DOHH2 (cell line): ENCODE data around the gene BTBD19.

Experiments used
- H3F3A ChIP-seq: fragments of 200-600 bp; sonication (generic), shearing (Covaris generic); 2 replicates; pipeline ENCODE4 v1.6.0; 2016; ENCODE audit warnings: antibody characterized with exemption, mild to moderate bottlenecking; ENCODE audit not compliant: control insufficient read depth, insufficient read depth
- H3K27ac ChIP-seq: fragments of 200-600 bp; sonication (generic); 2 replicates; pipeline ENCODE4 v1.5.1; 2014; ENCODE audit warnings: low read depth, mild to moderate bottlenecking, low read length, moderate library complexity
- H3K27me3 ChIP-seq: fragments of 200-600 bp; sonication (generic); 2 replicates; pipeline ENCODE4 v1.6.1; 2014; ENCODE audit warnings: mild to moderate bottlenecking, low read length, mixed read lengths; ENCODE audit not compliant: control insufficient read depth
- H3K36me3 ChIP-seq: fragments of 200-600 bp; sonication (generic); 2 replicates; pipeline ENCODE4 v1.6.1; 2014; ENCODE audit warnings: mild to moderate bottlenecking, low read length, moderate library complexity, mixed read lengths; ENCODE audit not compliant: control insufficient read depth
- H3K4me1 ChIP-seq: fragments of 200-600 bp; sonication (generic); 2 replicates; pipeline ENCODE4 v1.6.1; 2014; ENCODE audit warnings: mild to moderate bottlenecking, low read length, mixed read lengths; ENCODE audit not compliant: control insufficient read depth
- H3K4me2 ChIP-seq: fragments of 200-600 bp; sonication (generic); 2 replicates; pipeline ENCODE4 v1.6.0; 2014; ENCODE audit warnings: mild to moderate bottlenecking, low read length, moderate library complexity
- H3K4me3 ChIP-seq: fragments of 200-600 bp; sonication (generic); 2 replicates; pipeline ENCODE4 v1.5.1; 2014; ENCODE audit warnings: mild to moderate bottlenecking, low read length, mixed read lengths
- H3K79me2 ChIP-seq: fragments of 200-600 bp; sonication (generic); 2 replicates; pipeline ENCODE4 v1.6.1; 2014; ENCODE audit warnings: mild to moderate bottlenecking, low read length, mixed read lengths; ENCODE audit not compliant: control insufficient read depth
- H3K9me2 ChIP-seq: fragments of 200-600 bp; sonication (generic); replicated peaks from 2 replicates; pipeline ENCODE4 v1.6.1; 2014; ENCODE audit warnings: mild to moderate bottlenecking, low read length, mixed read lengths; ENCODE audit not compliant: control insufficient read depth
- H3K9me3 ChIP-seq: fragments of 200-600 bp; sonication (generic); 2 replicates; pipeline ENCODE4 v1.6.1; 2014; ENCODE audit warnings: antibody characterized with exemption, low read length, mixed read lengths; ENCODE audit not compliant: control insufficient read depth, insufficient read depth
- H4K20me1 ChIP-seq: fragments of 200-600 bp; sonication (generic); 2 replicates; pipeline ENCODE4 v1.6.0; 2014; ENCODE audit warnings: low read depth, mild to moderate bottlenecking, antibody characterized with exemption, low read length, moderate library complexity; ENCODE audit not compliant: control insufficient read depth, insufficient read depth
- CTCF ChIP-seq: fragments of 200-600 bp; sonication (generic); IDR thresholded peaks from one replicate; pipeline ENCODE4 v1.5.1; 2014; ENCODE audit warnings: antibody characterized with exemption, mild to moderate bottlenecking, low read depth, low read length; ENCODE audit not compliant: poor library complexity, severe bottlenecking
- EZH2phosphoT487 ChIP-seq: fragments of 200-600 bp; sonication (generic); IDR thresholded peaks from 2 replicates; pipeline ENCODE4 v1.6.1; 2017; ENCODE audit warnings: borderline replicate concordance, mild to moderate bottlenecking, antibody characterized with exemption, low read length, moderate library complexity, mixed read lengths

BTBD19 gene

GRCh38 chr1:44820328-44821239, 12.3 kb downstream of the BTBD19 start:
- H4K20me1 ChIP-seq: no peaks in the 10 kb centered on the region
- TF ChIP-seq CTCF (peak; percentile 11), EZH2phosphoT487 (no peak)
- no peaks in the 10 kb centered on the region for H3K9me2 ChIP-seq
- H3K79me2 ChIP-seq: no peaks in the 10 kb centered on the region
- peak overlapping the region; percentile 87 for H3K27ac ChIP-seq
- H3K27me3 ChIP-seq: no peaks in the 10 kb centered on the region
- peaks cover 13% of the 10 kb centered on the region for H3F3A ChIP-seq
- H3K36me3 ChIP-seq: no peaks in the 10 kb centered on the region
- no peaks in the 10 kb centered on the region for H3K9me3 ChIP-seq
- H3K4me1 ChIP-seq: peaks cover 23% of the 10 kb centered on the region
- H3K4me2 ChIP-seq: peak overlapping the region; percentile 92
- peak overlapping the region; percentile 76 for H3K4me3 ChIP-seq

DNA sequence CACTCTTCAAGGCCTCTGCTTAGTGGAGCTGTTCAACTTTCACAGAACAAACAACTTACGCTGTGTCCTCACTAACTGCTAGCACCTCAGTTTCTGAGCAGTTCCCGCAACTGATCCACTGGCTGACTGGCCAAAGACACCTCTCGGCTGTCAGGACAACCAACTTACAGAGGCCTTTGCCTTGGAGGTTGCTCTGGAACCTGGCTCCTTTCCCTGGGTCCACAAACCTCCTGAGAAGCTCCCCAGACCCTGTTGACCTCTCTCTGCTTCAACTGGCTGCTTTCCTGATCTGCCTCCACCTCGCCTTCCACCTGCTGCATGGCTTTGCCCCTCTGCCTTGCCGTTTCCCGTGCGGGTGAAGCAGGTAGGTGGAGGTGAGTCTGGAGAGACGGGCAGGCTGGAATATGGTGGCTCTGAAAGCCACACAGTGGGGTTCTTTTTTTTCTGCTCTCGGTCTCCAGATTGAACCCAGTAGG, 13.0 kb downstream of the BTBD19 start:
- no peak overlapping the region for H3K27ac ChIP-seq
- no peaks in the 10 kb centered on the region for H4K20me1 ChIP-seq
- H3K9me2 ChIP-seq: no peaks in the 10 kb centered on the region
- no peaks in the 10 kb centered on the region for H3K9me3 ChIP-seq
- no peaks in the 10 kb centered on the region for H3K79me2 ChIP-seq
- no peak overlapping the region for H3K4me3 ChIP-seq
- H3F3A ChIP-seq: peaks cover 13% of the 10 kb centered on the region
- no peaks in the 10 kb centered on the region; the same call in 1 of the 2 replicates for H3K27me3 ChIP-seq
- no peaks in the 10 kb centered on the region for H3K36me3 ChIP-seq
- TF ChIP-seq CTCF: no peak
- no peak for TF ChIP-seq EZH2phosphoT487
- H3K4me1 ChIP-seq: peaks cover 23% of the 10 kb centered on the region
- peak overlapping the region; percentile 92; the same call in 1 of the 2 replicates for H3K4me2 ChIP-seq

DNA sequence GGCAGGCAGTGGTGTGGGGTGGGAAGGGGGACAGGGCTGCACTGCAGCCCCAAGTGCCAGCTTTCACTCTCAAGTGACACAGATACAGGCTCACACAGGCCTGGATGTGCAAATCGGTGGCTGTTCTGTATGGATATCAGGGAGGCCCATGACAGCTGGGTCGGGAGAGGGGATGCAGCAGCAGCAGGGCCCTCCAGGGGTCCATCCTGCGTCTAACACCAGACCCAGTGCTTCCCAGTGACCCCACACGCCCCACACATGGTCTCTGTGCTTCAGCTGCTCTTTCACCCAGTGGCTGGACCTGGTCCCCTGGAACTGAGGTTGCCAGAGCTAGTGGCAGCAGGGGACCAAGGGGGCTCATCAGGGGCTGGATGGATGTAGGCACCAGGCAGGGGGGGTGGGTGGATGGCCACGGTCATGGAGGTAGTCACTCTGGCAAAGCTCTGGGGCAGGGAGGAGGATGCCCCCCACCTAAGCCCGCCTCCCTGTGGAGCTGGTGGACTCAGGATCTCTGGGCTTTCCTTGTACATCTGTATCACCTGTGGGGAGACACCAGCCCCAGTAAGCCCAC, 13.9 kb downstream of the BTBD19 start:
- H3K4me2 ChIP-seq: no peak overlapping the region
- H3K9me3 ChIP-seq: no peaks in the 10 kb centered on the region
- H3F3A ChIP-seq: peaks cover 13% of the 10 kb centered on the region
- H3K79me2 ChIP-seq: no peaks in the 10 kb centered on the region
- H4K20me1 ChIP-seq: no peaks in the 10 kb centered on the region
- H3K27me3 ChIP-seq: no peaks in the 10 kb centered on the region; the same call in 1 of the 2 replicates
- peaks cover 23% of the 10 kb centered on the region for H3K4me1 ChIP-seq
- no peak for TF ChIP-seq CTCF
- no peak for TF ChIP-seq EZH2phosphoT487
- H3K9me2 ChIP-seq: no peaks in the 10 kb centered on the region
- no peak overlapping the region for H3K27ac ChIP-seq
- H3K36me3 ChIP-seq: no peaks in the 10 kb centered on the region
- no peak overlapping the region for H3K4me3 ChIP-seq
